ENCODE results near the gene TEX50. TPM values are rescaled to one million over a fixed set of nuclear protein-coding genes. Genes with fewer than 3 reads are reported as not detected.
"Not testable (repeated sequence)": the region's sequence is repeated elsewhere in the genome, so short reads cannot be mapped to it uniquely, and the experiment has no call there.

TEX50 gene
- total RNA-seq, 4 donors from 2014 or later = not detected

DNA sequence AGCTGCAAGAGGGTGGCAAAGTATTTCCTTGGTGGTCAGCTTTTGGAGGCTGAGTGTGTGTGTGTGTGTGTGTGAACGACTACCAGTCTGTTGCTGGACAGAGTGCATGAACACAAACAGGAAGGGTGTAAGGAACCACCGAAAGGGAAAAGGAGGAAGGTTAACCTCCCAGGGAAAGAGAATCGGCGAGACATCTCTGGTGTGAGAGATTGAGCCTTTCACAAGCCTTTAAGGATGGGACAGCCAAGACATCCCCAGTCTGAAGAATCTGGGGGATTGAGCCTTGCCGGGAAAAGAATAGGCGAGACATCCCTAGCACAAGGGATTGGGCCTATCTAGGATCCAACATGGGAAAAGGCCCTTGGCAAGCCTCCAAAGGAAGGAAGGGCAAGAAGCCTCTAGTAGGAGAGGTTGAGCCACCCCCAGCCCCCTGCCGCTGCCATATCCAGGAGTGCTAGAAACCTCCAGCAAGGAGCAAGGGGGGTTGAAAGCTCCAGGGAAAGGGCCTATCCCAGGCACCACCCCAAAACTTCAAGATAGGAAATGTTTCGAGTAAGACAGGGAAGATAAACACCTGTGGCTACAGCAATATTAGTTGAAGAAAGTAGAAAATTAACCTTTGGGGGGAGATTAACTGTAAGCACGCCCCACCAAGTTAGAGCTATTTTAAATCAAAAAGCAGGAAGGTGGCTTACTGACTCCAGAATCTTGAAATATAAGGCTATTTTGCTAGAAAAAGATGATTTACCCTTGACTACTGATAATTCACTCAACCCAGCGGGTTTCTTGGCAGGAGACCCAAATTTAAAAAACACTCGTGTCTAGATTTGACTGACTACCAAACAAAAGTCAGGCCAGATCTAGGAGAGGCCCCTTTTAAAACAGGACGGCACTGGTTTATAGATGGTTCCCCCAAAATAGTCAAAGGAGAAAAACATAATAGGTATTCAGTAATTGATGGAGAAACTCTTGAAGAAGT lies 3.2 kb downstream of the TEX50 start:
- intact Hi-C loops (cut with DNase I; ENCODE audit: low total_unique reads) = no loop called here

DNA sequence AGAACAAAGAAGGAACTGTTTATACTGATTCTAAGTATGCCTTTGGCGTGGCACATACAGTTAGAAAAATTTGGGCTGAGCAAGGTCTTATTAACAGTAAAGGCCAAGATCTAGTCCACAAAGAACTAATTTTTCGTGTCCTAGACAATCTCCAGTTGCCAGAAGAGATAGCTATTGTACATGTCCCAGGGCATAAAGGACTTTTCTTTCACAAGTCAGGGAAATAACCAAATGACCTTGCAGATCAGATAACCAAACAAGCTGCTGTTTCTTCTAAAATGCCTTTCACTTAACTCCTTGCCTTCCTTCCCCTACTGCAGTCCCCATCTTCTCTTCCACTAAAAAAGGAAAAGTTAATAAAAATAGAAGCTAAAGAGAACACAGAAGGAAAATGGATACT lies 4.0 kb downstream of the TEX50 start:
- intact Hi-C loops (cut with DNase I; ENCODE audit: low total_unique reads) = no loop called here
- DNase-seq (ENCODE audit: low spot score in 2 of 2) = no peak
- H3K4me3 ChIP-seq (ENCODE audit: low read depth, poor library complexity, severe bottlenecking) = no peak overlapping the region
- TF ChIP-seq POLR2A (IDR thresholded peaks at IDR 0.05) = no peak
- TF ChIP-seq, protein P1, sequence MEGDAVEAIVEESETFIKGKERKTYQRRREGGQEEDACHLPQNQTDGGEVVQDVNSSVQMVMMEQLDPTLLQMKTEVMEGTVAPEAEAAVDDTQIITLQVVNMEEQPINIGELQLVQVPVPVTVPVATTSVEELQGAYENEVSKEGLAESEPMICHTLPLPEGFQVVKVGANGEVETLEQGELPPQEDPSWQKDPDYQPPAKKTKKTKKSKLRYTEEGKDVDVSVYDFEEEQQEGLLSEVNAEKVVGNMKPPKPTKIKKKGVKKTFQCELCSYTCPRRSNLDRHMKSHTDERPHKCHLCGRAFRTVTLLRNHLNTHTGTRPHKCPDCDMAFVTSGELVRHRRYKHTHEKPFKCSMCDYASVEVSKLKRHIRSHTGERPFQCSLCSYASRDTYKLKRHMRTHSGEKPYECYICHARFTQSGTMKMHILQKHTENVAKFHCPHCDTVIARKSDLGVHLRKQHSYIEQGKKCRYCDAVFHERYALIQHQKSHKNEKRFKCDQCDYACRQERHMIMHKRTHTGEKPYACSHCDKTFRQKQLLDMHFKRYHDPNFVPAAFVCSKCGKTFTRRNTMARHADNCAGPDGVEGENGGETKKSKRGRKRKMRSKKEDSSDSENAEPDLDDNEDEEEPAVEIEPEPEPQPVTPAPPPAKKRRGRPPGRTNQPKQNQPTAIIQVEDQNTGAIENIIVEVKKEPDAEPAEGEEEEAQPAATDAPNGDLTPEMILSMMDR (IDR thresholded peaks at IDR 0.05) = no peak
- 53 to 59% methylated on average over 2 of the region's 2 CpGs for WGBS, 2 donors

More for the DNA sequence above, 3.2 kb downstream of the TEX50 start:
- WGBS, 2 donors = 85 to 86% methylated on average over 12 of the region's 12 CpGs
- no peak overlapping the region for H3K4me3 ChIP-seq (ENCODE audit: low read depth, poor library complexity, severe bottlenecking)
- no peak for DNase-seq (ENCODE audit: low spot score in 2 of 2)
- TF ChIP-seq, protein P1 (IDR thresholded peaks at IDR 0.05) = no peak
- no peak for TF ChIP-seq POLR2A (IDR thresholded peaks at IDR 0.05)

DNA sequence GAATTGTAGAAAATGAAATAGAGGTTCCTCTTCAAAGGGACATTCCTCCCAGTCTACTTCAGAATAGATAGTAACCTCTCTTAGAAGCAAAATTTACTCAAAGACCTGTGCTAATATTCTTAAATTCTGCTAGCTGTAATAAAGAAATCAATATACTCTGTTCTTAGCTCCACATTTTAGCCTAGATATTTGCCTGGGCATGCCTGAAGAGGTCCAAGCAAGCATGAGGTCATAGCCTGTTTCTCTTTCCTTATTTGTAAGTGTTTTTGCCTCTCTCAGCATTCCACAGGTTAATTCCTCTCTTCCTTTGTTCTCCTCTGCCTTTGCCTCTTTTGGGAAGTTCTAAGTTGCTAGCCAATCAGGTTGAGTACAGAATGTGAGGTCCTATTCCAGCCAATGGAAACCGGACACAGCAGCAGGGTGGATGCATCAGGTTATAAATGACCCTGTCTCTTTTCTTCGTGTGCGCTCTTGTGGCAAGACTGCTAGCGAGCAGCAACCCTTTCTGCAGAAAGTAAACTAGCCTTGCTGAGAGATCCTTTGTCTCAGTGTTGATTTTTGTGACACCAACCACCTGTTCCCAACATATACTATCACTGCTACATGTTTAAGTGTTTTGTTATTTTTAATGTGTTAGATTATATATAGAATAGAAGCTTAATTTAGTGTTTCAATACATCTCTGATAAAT lies 7.5 kb downstream of the TEX50 start:
- DNase-seq (ENCODE audit: low spot score in 2 of 2); H3K4me3 ChIP-seq (ENCODE audit: low read depth, poor library complexity, severe bottlenecking); intact Hi-C loops (cut with DNase I; ENCODE audit: low total_unique reads): not testable (repeated sequence)
- WGBS, 2 donors = 88 to 94% methylated on average over 4 of the region's 4 CpGs

DNA sequence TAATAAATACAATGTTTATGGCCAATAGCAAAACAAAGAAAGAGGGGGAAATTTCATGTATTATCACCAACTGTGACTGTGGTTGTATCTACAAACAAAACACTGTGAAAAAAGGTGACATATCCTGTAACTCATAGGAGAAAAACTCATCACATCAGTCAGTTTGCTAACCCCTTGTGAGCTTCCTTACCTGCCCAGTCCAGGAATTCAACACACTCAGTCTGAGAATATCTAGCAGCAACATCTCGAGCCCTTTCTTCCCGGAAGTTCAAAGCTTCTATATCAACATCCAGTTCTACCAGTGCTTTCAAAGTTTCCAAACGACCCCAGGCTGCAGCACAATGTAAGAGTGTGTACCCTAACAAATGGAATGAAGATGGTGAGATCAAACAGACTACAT lies 11.5 kb downstream of the TEX50 start:
- no peak overlapping the region for H3K4me3 ChIP-seq (ENCODE audit: low read depth, poor library complexity, severe bottlenecking)
- no peak for TF ChIP-seq POLR2A (IDR thresholded peaks at IDR 0.05)
- TF ChIP-seq, protein P1 (IDR thresholded peaks at IDR 0.05) = no peak
- WGBS, 2 donors = 56 to 63% methylated on average over 3 of the region's 3 CpGs
- DNase-seq (ENCODE audit: low spot score in 2 of 2) = no peak
- intact Hi-C loops (cut with DNase I; ENCODE audit: low total_unique reads) = no loop called here

DNA sequence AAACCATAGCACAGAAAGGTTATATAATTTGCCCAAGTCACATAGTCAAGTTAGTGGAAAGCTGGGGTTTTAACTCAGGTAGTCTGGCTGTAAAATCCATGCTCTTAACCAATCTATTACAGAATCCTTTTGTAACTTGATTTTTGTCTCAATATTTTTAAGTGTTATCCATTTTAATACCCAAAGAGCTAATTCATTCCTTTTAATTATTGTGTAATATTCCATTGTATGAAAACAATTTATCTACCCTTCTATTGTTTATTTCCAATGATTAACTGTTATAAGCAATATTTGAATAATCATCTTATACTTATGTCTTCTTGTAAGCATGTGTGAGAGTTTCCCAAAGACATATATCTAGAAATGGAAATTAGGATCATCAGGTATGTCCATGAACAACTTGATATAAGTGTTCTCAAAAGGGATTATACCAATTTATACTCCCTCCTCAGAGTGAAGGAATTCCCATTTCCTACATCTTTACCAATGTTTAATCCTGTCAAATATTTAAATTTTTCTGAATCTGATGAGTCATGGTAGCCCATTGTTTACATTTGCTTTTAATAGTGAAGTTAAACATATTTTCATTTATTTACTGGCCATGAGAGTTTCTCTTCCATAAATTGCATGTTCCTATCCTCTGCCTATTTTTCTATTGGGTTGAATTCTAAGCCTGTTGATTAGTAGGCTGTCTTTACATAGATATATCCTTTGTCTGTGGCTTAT lies 13.9 kb downstream of the TEX50 start:
- DNase-seq (ENCODE audit: low spot score in 2 of 2) = no peak
- TF ChIP-seq, protein P1 (IDR thresholded peaks at IDR 0.05) = no peak
- no peak for TF ChIP-seq POLR2A (IDR thresholded peaks at IDR 0.05)
- intact Hi-C loops (cut with DNase I; ENCODE audit: low total_unique reads) = no loop called here
- H3K4me3 ChIP-seq (ENCODE audit: low read depth, poor library complexity, severe bottlenecking) = no peak overlapping the region

DNA sequence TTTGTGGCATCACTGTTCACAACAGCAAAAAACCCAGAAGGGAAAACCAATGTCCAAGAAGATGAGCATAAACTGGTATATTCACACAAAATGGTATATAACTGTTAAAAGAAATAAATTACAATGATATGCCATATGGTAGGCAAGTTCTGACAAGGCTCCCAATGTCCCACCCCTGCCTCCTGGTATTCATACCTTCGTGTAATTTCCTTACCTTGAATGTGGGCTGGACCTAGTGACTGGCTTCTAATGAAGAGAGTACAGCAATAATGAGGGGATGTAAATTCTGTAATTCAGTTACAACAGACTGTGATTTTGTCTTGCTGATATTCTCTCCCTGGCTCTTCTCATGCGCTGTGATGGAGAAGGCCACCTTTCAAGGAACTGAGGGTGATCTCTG lies 25.2 kb downstream of the TEX50 start:
- TF ChIP-seq POLR2A (IDR thresholded peaks at IDR 0.05) = no peak
- TF ChIP-seq, protein P1 (IDR thresholded peaks at IDR 0.05) = no peak
- intact Hi-C loops (cut with DNase I; ENCODE audit: low total_unique reads) = no loop called here
- no peak for DNase-seq (ENCODE audit: low spot score in 2 of 2)
- WGBS, 2 donors = 60 to 73% methylated on average over 2 of the region's 2 CpGs
- H3K4me3 ChIP-seq (ENCODE audit: low read depth, poor library complexity, severe bottlenecking) = no peak overlapping the region
